GM12892 (cell line): ENCODE measurements around the gene LYPD1.

ENCODE experiments used
- POLR2A ChIP-seq: IDR thresholded peaks from 2 replicates; pipeline ENCODE4 v1.6.1; 2011; ENCODE audit warnings: low read depth, low read length, control low read depth
- POLR2AphosphoS5 ChIP-seq: IDR thresholded peaks from 2 replicates; pipeline ENCODE4 v1.6.1; 2011; ENCODE audit warnings: low read depth, low read length, control low read depth
- TAF1 ChIP-seq: IDR thresholded peaks from 2 replicates; pipeline ENCODE4 v1.6.1; 2011; ENCODE audit warnings: low read depth, mild to moderate bottlenecking, control low read depth, low read length, borderline replicate concordance

DNA sequence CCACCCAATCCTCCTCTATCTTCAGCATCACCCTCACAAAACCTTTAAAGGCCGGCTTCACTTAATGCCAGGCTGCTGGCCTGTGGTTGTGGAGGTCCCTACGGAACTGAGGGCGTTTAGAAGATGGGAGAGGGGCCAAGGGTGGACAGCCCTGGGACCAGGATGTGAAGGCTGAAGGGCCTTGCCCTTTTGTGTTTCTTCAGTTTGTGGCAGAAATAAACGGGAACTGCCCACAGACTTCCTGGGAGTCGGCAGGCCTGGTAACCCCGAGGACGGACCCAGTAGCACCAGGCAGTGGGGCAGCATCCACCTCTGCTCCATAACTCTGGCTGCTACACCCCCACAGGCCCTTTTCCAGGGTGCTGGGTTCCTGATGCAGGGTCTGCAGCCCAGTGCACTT lies 51.3 kb downstream of the LYPD1 start:
- no peak for TF ChIP-seq POLR2A
- TF ChIP-seq POLR2AphosphoS5, result no peak
- no peak for TF ChIP-seq TAF1
